ENCODE measurements around the gene FGFRL1.
"Not testable (repeated sequence)": the region's sequence is repeated elsewhere in the genome, so short reads cannot be mapped to it uniquely, and the experiment has no call there.

DNA sequence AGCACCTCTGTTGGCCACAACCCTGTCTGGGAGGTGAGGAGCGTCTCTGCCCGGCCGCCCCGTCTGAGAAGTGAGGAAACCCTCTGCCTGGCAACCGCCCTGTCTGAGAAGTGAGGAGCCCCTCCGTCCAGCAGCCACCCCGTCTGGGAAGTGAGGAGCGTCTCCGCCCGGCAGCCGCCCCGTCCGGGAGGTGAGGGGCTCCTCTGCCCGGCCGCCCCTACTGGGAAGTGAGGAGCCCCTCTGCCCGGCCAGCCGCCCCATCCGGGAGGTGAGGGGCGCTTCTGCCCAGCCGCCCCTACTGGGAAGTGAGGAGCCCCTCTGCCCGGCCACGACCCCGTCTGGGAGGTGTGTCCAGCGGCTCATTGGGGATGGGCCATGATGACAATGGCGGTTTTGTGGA lies 35.4 kb upstream of the FGFRL1 start:
- not testable (repeated sequence) for TF ChIP-seq ZNF274 (IDR thresholded peaks at IDR 0.05; ENCODE audit: low read depth, low read length); SUZ12 (IDR thresholded peaks at IDR 0.05; ENCODE audit: extremely low read depth, insufficient read depth, insufficient read length); YY1 (IDR thresholded peaks at IDR 0.05; ENCODE audit: insufficient read depth, insufficient read length)
